ENCODE data around the gene POLR2B.

The POLR2B gene

GRCh38 chr4:56978750-56979303, at the start of gene POLR2B:
POLR2B (plus strand) TSS chr4:56978896; CDS start chr4:56978986, 90 bp downstream.
- POLR2A ChIA-PET, result interaction anchor here (0.7 to 3.4 kb wide), 13 partner anchors 9 to 543 kb away, joined by 3 to 16 read pairs (median 9); partner anchors contain the start of genes PAICS, PPAT and REST
- peak within 1 kb of the TSS; percentile 82 for H3K4me3 ChIP-seq (ENCODE audit: low read depth, low read length)
- peak within 1 kb of the TSS; percentile 84 for H3K27ac ChIP-seq (ENCODE audit: extremely low read depth, low read depth, low read length)
- no peaks in the 10 kb centered on the region; the same call in 1 of the 2 replicates for H3K4me1 ChIP-seq (ENCODE audit: control insufficient read depth, insufficient read depth, low read length)
- no peaks in the 10 kb centered on the region for H3K9me3 ChIP-seq (ENCODE audit: control insufficient read depth, insufficient read depth, low read depth, low read length)
- peaks cover under 1 to 11% of the 10 kb centered on the region in 2 experiments for H3K36me3 ChIP-seq (ENCODE audit: control insufficient read depth in 2 of 2, insufficient read depth in 1 of 2, low read length in 2 of 2)
- CTCF ChIA-PET, result interaction anchor here (0.6 to 1.5 kb wide), 2 partner anchors 24 to 59 kb away, joined by 3 to 6 read pairs; no protein-coding TSS in a partner anchor
- TF ChIP-seq, protein P1, sequence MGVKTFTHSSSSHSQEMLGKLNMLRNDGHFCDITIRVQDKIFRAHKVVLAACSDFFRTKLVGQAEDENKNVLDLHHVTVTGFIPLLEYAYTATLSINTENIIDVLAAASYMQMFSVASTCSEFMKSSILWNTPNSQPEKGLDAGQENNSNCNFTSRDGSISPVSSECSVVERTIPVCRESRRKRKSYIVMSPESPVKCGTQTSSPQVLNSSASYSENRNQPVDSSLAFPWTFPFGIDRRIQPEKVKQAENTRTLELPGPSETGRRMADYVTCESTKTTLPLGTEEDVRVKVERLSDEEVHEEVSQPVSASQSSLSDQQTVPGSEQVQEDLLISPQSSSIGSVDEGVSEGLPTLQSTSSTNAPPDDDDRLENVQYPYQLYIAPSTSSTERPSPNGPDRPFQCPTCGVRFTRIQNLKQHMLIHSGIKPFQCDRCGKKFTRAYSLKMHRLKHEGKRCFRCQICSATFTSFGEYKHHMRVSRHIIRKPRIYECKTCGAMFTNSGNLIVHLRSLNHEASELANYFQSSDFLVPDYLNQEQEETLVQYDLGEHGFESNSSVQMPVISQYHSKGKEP (tag by site-specific recombination; IDR thresholded peaks at IDR 0.05), result no peak
- 0 out of 2 replicates have a peak, but pooled peaks have one; percentile 15 for TF ChIP-seq ZBTB21 (tag by site-specific recombination; IDR thresholded peaks at IDR 0.05)
- TF ChIP-seq ZNF785 (tag by site-specific recombination; IDR thresholded peaks at IDR 0.05), result no peak
- TF ChIP-seq ZFHX2 (tag by site-specific recombination; conservative IDR thresholded peaks at IDR 0.05), result peak; percentile 29; the same call in 1 of the 2 replicates
- TF ChIP-seq YY2 (tag by site-specific recombination; IDR thresholded peaks at IDR 0.05), result no peak
- TF ChIP-seq OSR2 (tag by site-specific recombination; IDR thresholded peaks at IDR 0.05), result peak; percentile 85
- 0 out of 2 replicates have a peak, but pooled peaks have one; percentile 27 for TF ChIP-seq MZF1 (tag by site-specific recombination; IDR thresholded peaks at IDR 0.05; ENCODE audit: borderline replicate concordance)
- TF ChIP-seq, protein P2, sequence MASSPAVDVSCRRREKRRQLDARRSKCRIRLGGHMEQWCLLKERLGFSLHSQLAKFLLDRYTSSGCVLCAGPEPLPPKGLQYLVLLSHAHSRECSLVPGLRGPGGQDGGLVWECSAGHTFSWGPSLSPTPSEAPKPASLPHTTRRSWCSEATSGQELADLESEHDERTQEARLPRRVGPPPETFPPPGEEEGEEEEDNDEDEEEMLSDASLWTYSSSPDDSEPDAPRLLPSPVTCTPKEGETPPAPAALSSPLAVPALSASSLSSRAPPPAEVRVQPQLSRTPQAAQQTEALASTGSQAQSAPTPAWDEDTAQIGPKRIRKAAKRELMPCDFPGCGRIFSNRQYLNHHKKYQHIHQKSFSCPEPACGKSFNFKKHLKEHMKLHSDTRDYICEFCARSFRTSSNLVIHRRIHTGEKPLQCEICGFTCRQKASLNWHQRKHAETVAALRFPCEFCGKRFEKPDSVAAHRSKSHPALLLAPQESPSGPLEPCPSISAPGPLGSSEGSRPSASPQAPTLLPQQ (tag by site-specific recombination; IDR thresholded peaks at IDR 0.05), result 0 out of 2 replicates have a peak, but pooled peaks have one; percentile 37
- TF ChIP-seq ZNF76 (tag by site-specific recombination; IDR thresholded peaks at IDR 0.05; ENCODE audit: borderline replicate concordance, low read depth), result peak; percentile 88
- TF ChIP-seq ZFP37 (tag by site-specific recombination; IDR thresholded peaks at IDR 0.05), result 0 out of 2 replicates have a peak, but pooled peaks have one; percentile 23
- TF ChIP-seq ZBTB20 (tag by site-specific recombination; IDR thresholded peaks at IDR 0.05), result peak; percentile 0
- no peak for TF ChIP-seq ZNF404 (tag by site-specific recombination; IDR thresholded peaks at IDR 0.05)
- TF ChIP-seq ZNF513 (tag by site-specific recombination; IDR thresholded peaks at IDR 0.05), result no peak
- TF ChIP-seq ZBTB48 (tag by site-specific recombination; IDR thresholded peaks at IDR 0.05), result 0 out of 2 replicates have a peak, but pooled peaks have one; percentile 47
- TF ChIP-seq ZNF701 (tag by site-specific recombination; IDR thresholded peaks at IDR 0.05), result no peak
- TF ChIP-seq ZNF843 (tag by site-specific recombination; IDR thresholded peaks at IDR 0.05), result peak; percentile 43; the same call in 1 of the 2 replicates
- peak; percentile 65; the same call in 1 of the 2 replicates for TF ChIP-seq ZNF2 (tag by site-specific recombination; IDR thresholded peaks at IDR 0.05)
- TF ChIP-seq ZNF394 (tag by site-specific recombination; IDR thresholded peaks at IDR 0.05; ENCODE audit: borderline replicate concordance), result no peak
- no peak for TF ChIP-seq ZNF274 (IDR thresholded peaks at IDR 0.05; ENCODE audit: low read length)
- TF ChIP-seq ZNF274 (tag by site-specific recombination; IDR thresholded peaks at IDR 0.05; ENCODE audit: borderline replicate concordance), result no peak
- TF ChIP-seq SP2 (tag by site-specific recombination; IDR thresholded peaks at IDR 0.05), result peak; percentile 65
- TF ChIP-seq ZNF776 (tag by site-specific recombination; IDR thresholded peaks at IDR 0.05; ENCODE audit: borderline replicate concordance), result no peak
- no peak for TF ChIP-seq ZNF335 (tag by site-specific recombination; conservative IDR thresholded peaks at IDR 0.05)
- TF ChIP-seq ZNF426 (tag by site-specific recombination; IDR thresholded peaks at IDR 0.05), result no peak
- TF ChIP-seq, protein P3, sequence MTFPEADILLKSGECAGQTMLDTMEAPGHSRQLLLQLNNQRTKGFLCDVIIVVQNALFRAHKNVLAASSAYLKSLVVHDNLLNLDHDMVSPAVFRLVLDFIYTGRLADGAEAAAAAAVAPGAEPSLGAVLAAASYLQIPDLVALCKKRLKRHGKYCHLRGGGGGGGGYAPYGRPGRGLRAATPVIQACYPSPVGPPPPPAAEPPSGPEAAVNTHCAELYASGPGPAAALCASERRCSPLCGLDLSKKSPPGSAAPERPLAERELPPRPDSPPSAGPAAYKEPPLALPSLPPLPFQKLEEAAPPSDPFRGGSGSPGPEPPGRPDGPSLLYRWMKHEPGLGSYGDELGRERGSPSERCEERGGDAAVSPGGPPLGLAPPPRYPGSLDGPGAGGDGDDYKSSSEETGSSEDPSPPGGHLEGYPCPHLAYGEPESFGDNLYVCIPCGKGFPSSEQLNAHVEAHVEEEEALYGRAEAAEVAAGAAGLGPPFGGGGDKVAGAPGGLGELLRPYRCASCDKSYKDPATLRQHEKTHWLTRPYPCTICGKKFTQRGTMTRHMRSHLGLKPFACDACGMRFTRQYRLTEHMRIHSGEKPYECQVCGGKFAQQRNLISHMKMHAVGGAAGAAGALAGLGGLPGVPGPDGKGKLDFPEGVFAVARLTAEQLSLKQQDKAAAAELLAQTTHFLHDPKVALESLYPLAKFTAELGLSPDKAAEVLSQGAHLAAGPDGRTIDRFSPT (tag by site-specific recombination; IDR thresholded peaks at IDR 0.05), result no peak
- no peak for TF ChIP-seq PRDM10 (tag by site-specific recombination; IDR thresholded peaks at IDR 0.05)
- TF ChIP-seq ZIC2 (tag by site-specific recombination; IDR thresholded peaks at IDR 0.05), result no peak
- 0 out of 2 replicates have a peak, but pooled peaks have one; percentile 14 for TF ChIP-seq ZSCAN30 (tag by site-specific recombination; IDR thresholded peaks at IDR 0.05)
